Choroid plexus epithelial cell (primary cell): ENCODE data around the gene RFTN1.
"Not testable (repeated sequence)": the region's sequence is repeated elsewhere in the genome, so short reads cannot be mapped to it uniquely, and the experiment has no call there.

Source experiments
- DNase-seq: peaks from one replicate; pipeline ENCODE4 v3.0.0-alpha.2; 2010; ENCODE audit warnings: low read depth
- H3K4me3 ChIP-seq: 2 replicates; pipeline ENCODE4 v1.5.1; 2011; ENCODE audit warnings: low read depth, mild to moderate bottlenecking, control low read depth, low read length, moderate library complexity
- CTCF ChIP-seq: conservative IDR thresholded peaks from 2 replicates; pipeline ENCODE4 v1.5.1; 2011; ENCODE audit warnings: low read depth, mild to moderate bottlenecking, control low read depth, inconsistent platforms, low read length, moderate library complexity

Gene RFTN1

DNA sequence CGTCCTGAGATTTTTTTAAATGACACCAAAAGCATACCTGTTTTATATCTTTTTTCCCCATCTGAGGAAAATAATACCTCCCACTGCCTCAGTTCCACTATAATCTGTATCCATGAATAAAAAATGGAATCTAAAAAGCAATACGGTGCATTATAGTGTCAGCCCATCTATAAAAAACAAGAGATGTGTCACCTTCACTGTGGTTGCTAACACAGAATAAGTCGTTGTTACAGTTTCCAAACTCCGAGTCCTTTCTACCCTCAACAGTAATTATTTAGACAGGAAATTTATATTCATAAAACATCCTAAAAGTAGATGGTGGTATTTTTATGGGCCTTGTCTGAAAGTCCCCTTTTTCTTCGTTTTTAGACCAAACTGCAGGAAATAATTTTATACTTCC is 19.4 kb downstream of the RFTN1 start:
- DNase-seq = no peak
- TF ChIP-seq CTCF = no peak
- H3K4me3 ChIP-seq = no peak overlapping the region

- no peak for TF ChIP-seq CTCF
- no peak overlapping the region for H3K4me3 ChIP-seq
- no peak for DNase-seq
These were observed 23.4 kb downstream of the RFTN1 start for GRCh38 chr3:16490062-16490619.

DNA sequence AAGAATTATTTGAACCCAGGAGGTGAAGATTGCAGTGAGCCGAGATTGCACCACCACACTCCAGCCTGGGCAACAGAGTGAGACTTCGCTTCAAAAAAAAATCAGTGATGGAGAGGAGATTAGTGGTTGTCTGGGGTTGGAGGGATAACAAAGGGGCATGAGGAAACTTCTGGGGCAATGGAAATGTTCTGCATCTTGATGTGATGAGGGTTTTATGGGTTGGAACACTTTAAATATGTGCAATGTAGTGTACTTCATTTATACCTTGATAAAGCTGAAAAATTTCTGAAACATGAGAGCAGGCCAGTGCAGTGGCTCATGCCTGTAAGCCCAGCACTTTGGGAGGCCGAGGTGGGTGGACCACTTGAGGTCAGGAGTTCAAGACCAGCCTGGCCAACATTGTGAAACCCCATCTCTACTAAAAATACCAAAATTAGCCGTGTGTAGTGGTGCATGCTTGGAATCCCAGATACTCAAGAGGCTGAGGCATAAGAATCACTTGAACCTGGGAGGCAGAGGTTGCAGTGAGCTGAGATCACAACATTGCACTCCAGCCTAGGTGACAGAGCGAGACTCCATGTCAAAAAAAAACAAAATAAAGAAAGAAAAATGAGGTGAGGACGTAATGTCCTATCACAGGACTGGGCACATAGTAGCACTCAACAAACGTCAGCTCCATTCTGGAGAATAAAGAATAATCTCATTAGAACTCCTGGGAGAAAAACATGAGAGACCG is 24.0 kb downstream of the RFTN1 start:
- DNase-seq, H3K4me3 ChIP-seq: not testable (repeated sequence)

GRCh38 chr3:16488637-16489036 is 24.9 kb downstream of the RFTN1 start:
- no peak for DNase-seq
- H3K4me3 ChIP-seq = no peak overlapping the region
- no peak for TF ChIP-seq CTCF

- TF ChIP-seq CTCF = no peak
- no peak overlapping the region for H3K4me3 ChIP-seq
- no peak for DNase-seq
These were observed 25.9 kb downstream of the RFTN1 start for GRCh38 chr3:16487511-16488175.

DNA sequence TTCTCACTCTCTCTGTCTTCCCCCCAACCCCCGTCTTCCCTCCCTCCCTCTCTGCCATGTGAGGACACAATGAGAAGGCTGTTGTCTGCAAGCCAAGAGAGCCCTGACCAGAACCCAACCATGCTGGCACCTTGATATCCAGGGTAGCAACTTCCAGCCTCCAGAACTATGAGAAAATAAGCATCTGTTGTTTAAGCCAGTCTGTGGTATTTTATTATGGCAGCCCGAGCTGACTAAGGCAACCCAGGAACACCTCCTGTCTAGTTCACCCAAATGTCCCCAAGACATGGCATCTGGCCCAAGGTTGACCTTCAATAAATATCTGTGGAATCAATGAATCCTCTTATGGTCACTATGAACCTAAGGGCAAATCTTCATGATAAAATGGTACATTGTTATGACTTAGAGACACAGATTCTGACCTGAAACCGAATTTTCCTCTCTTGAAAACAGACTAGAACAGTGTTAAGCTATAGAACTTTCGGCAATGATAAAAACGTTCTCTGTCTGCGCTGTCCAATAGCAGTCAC is 26.5 kb downstream of the RFTN1 start:
- no peak overlapping the region for H3K4me3 ChIP-seq
- no peak for DNase-seq
- no peak for TF ChIP-seq CTCF

- TF ChIP-seq CTCF = no peak
- no peak overlapping the region for H3K4me3 ChIP-seq
- DNase-seq = no peak
These were observed 27.3 kb downstream of the RFTN1 start for GRCh38 chr3:16486201-16486600.
